HG03571 (cell line): Measurements from ENCODE around the gene SLC4A3.

Experiments used
- ATAC-seq: cut with Tn5 transposase; IDR thresholded peaks from one replicate; pipeline ENCODE4 v1.9.1; 2021; ENCODE audit not compliant: unreplicated experiment

The SLC4A3 gene

DNA sequence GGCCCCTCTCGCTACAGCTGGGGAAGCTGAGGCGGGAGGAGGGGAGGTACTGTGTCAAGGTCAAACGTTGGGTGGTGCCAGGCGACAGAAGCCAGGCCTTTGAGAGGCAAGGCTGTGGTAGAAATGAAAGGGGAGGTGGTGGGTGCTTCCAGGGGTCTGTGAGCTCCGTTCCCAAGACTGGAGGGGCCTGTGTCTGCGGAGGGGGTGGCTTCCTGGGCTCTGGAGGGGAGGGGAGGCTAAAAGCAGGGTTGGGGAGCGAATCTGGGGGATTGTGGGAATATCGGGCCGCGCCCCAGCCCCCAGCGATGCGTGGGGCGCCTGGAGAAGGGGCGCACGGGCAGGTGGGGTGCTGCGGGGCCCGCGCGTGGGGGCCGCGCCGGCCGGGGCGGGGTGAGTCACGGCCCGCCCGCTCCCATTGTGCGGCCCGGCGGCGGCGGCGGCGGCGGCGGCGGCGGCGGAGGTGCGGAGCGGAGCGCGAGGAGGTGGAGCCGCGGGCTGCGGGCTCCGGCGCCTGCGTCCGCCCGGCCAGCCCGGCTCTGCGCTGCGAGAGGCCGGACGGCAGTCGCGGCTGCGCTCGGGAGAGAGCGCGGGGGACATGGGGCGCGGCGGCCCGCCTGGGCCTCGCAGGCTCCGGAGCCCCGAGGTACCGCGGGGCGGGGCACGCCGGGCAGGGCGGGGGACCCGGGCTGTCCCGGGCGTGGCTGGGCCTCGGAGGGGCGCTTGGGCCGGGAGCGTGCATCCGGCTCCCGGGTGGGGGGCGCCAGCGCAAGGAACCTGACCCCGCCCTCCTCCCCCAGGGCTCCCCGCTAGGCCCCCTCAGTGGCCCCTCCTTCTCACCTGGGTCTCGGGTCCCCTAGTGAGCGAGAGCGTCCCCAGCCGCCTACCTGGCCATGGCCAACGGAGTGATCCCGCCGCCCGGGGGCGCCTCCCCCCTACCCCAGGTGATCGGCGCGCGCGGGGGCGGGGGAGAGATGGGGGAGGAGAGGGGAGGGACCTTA is at the start of gene SLC4A3:
SLC4A3 (plus strand) TSS at position 528 of the 998 bp plus-strand sequence; CDS start at position 891, 363 bp downstream.
- ATAC-seq: no peak

DNA sequence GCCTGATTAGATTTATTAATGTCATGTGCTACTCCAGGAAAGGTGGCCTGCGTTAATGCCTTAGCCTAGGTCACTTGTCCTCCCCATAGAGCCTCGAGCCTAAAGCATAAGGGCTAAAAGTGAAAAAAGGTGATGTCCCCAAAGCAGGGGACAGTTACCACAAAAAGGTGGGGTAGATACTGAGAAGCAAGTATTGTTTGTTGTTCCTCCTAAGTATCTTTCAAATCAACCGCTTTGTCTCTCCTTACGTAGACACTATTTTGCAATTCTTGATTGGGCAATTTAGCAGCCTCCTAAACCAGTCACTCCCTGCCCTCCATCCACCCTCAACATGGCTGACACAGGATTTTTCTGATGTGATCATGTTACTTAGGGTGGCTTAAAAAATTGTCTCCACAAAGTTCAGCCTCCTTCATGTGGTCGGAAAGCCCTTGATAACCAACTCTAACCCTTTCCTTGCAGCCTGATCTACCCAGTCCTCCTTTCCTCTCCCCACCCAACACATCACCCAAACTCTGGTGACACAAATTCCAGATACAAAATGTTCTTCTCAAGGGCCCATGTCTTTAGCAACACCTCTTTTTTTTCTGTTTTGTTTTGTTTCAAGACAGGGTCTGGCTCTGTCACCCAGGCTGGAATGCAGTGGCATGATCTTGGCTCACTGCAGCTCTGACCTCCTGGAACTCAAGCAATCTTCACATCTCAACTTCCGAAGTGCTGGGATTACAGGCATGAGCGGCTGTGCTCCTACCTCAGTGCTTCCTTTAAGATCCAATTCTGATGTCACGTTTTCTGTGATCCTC is 48.4 kb upstream of the SLC4A3 start:
- ATAC-seq: no peak

GRCh38 chr2:219581346-219581745 is 46.1 kb upstream of the SLC4A3 start:
- ATAC-seq: no peak

GRCh38 chr2:219591091-219591490 is 36.3 kb upstream of the SLC4A3 start:
- ATAC-seq: no peak

DNA sequence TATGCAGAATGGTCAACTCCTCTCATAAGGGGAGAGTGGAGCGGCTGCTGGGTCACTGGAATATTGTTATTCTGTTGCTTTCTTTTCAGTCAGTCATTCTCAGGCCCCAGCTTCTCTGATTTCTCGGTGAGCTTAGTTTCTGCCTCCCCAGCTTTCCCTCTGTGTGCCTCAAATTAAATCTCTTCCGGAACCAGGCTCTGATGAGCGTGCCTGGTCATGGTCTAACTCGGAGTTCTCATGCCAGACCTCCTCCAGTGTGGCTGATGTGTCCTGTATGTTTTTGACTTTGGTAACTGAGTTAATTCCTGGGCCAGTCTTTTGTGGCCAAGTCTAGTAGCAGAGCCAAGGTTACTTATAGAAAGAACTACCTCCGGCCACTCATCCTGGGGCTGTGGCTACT is 34.7 kb upstream of the SLC4A3 start:
- no peak for ATAC-seq

DNA sequence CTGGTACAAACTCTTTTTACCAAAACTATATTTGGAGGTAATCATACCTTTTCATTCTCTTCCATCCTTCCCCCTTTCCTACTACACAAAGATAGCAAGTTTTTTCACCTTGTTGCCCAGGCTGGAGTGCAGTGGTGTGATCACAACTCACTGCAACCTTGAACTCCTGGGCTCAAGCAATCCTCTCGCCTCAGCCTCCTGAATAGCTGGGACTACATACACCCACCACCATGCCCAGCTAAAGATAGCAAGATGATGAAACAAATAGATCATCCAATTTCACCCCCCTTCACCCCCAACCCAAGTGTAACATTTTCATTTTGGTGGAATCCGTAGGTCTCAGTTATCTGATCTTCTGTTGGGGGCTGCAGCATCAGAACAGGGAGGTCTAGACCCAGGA is 34.3 kb upstream of the SLC4A3 start:
- ATAC-seq: no peak

DNA sequence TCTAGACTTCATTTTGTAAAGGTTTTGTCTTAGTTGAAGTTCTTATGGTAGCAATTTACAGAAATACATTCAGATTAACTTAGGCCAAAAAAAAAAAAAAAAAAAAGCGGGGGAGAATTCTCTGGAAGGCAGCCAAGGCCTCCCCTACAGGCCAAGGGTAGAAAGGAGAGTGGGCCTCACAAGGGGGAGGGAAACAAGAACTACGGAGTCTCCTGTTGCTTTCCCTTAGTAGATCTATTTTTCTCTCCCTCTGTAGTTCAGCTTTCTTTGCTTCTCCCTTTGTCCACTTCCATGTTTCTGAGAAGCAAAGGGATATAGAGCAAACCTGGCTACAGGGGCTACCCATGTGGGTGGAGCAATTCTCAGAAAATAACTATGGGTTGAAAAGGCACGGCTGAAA is 32.2 kb upstream of the SLC4A3 start:
- ATAC-seq: no peak

DNA sequence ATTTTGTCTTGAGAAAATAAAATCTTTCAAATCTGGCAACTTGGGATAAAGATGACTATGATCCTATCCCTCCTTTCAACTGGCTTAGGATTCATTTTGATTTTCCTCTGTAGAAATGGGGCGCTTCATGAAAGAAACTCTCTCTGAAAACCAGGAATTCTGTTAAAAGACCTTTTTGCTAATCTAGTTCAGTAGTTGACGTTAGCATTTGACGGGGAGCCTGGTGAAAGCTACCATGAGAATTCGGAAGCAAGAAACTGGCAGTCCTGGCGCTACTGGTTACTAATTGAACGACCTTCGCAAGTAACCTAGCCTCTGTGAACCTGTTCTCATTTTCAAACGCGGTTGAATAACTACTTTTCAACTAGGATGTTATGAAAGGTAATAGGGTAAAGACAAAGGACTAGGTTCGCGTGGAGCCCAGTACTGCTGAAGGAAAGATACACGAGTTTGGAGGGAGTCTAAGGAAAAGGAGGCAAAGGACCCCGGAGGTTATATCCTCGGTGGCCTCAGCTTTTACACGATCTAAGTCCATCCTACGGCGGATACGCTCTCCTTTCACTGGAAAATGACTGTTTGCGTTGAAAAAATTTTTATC is 30.4 kb upstream of the SLC4A3 start:
- peak; percentile 4 for ATAC-seq

GRCh38 chr2:219597552-219598307 is 29.7 kb upstream of the SLC4A3 start, which contains the start of gene STK11IP:
Gene STK11IP (plus strand): TSS chr2:219597857. CDS start chr2:219598120, 263 bp downstream.
- ATAC-seq: peak; percentile 90

- no peak for ATAC-seq
Observed at GRCh38 chr2:219598308-219599078, 28.9 kb upstream of the SLC4A3 start.

DNA sequence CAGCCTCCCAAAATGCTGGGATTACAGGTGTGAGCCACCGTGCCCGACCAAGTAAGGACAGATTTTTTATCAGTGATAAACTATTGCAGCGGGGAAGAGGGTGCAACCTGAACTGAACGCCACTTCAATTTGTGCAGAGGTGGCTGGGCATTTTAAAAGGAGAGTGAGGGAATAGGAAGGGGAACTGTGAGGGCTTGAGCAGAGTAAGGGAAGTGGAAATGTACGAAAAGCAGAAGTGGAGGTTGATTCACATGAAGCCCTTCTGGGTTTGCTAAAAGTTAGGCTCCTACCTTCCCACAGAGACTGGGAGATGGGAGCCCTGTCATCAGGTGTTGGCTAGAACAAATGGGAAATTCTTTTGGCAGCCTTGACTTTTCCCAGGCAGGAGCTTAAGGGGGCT is 23.7 kb upstream of the SLC4A3 start:
- no peak for ATAC-seq

DNA sequence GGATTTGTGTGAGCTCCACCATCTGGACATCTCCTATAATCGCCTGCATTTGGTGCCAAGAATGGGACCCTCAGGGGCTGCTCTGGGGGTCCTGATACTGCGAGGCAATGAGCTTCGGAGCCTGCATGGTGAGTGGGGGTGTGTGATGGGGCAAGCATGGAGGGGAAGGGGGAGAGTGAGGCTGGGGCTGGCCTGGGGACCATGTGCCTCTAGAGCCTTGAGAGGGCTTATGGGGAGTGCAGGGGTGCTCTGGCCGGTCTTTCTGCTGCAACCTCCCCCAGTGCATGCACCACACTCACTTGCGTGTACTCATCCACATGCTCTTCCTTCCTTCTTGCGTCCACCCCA is 21.8 kb upstream of the SLC4A3 start:
- ATAC-seq: no peak

DNA sequence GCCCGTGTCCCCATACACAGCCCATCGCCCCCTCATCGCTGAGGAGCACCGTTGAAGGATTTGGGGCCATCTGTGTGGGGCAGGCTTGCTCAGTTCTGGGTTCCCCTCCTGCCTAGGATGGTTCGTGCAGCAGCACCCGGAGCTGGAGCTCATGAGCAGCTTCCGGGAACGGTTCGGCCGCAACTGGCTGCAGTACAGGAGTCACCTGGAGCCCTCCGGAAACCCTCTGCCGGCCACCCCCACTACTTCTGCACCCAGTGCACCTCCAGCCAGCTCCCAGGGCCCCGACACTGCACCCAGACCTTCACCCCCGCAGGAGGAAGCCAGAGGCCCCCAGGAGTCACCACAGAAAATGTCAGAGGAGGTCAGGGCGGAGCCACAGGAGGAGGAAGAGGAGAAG is 19.5 kb upstream of the SLC4A3 start:
- ATAC-seq: no peak

DNA sequence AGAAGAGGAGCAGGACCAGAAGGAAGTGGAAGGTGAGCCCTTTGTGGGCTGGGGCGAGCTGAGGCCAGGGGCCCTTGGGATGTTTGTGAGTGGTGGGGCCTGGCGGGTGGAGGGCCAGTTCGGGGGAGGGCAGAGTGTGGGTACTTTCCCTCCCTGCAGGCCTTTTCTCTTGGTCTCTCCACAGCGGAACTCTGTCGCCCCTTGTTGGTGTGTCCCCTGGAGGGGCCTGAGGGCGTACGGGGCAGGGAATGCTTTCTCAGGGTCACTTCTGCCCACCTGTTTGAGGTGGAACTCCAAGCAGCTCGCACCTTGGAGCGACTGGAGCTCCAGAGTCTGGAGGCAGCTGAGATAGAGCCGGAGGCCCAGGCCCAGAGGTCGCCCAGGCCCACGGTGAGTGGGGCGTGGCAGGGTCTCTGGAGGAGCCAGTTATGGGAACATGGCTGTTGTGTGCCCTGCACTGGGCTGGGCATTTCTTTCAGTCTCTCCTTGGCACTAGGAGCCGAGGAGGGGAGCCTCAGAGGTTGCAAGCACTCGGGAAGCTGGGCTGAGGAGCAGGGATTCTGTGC is 18.9 kb upstream of the SLC4A3 start:
- ATAC-seq: no peak

DNA sequence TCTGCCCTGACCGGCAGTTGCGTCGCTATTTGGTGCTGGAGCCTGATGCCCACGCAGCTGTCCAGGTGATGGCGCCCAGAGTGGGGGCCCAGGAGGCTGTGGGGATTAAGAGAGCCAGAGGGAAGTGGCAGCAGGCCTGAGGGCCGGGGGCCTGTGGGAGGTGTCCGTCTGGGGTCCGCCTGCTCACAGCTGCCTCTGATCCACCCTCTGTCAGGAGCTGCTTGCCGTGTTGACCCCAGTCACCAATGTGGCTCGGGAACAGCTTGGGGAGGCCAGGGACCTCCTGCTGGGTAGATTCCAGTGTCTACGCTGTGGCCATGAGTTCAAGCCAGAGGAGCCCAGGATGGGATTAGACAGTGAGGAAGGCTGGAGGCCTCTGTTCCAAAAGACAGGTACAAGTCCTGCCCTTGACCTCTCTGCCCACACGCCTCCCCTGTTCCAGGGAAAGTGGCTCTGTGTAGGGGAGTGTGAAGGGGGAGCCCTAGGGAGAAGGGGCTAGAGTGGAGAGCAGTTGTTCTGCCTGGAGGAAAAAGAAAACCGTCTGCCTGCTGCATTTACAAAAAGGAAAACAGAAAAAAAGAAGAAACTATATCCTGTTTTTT is 18.2 kb upstream of the SLC4A3 start:
- no peak for ATAC-seq

GRCh38 chr2:219611306-219611705 is 16.1 kb upstream of the SLC4A3 start:
- ATAC-seq: no peak

DNA sequence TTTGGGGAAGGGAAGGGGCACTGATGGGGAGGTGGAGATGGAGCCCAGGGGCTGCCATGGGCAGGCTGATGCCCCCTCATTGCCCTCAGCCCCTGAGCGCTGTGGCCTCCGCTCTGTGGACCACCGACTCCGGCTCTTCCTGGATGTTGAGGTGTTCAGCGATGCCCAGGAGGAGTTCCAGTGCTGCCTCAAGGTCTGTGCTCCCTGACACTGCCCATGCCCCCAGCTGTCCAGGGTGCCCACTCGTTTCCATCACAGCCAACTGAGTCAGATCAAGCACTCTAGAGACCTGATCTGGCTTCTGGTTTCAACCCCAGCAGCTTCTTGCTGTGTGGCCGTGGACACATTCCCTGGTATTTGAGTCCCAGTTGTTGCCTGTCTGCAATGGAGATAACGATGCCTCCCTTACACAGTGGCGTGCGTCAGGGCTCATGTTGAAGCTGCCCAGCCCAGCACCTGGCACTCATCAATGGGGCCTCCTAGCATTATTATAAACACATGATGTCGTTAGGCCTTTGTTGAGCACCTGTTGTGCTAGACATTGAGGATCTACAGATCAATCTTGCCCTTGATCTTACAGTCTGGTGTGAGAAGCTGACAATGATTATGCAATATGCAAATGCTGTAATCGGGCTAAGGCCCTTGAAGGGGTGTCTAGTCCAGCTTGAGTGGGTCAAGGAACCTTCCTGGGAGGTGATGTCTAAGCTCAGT is 15.4 kb upstream of the SLC4A3 start:
- ATAC-seq: no peak

- no peak for ATAC-seq
Observed at GRCh38 chr2:219612577-219613286, 14.7 kb upstream of the SLC4A3 start.
